Natural killer cell (primary cell): Measurements from ENCODE around the gene CDSN. TPM values are rescaled to one million over a fixed set of nuclear protein-coding genes. Genes with fewer than 3 reads are reported as not detected.

Source experiments
- ATAC-seq, 3 donors: fragments of 150-1000 bp in 2 of 3; fragments of 200-7000 bp in 1 of 3; cut with Tn5 transposase; 1 replicate in 1 of 3; 2 replicates in 2 of 3; pipeline ENCODE4 v1.10.0; 2021; ENCODE audit warnings: mild to moderate bottlenecking in 2 of 3, moderate library complexity in 2 of 3
- DNase-seq, 2 donors: peaks; one replicate each; pipeline versions ENCODE4 v3.0.0 to v3.0.0-alpha.2; 2013 to 2021; ENCODE audit warnings: mixed read lengths in 1 of 2
- H3K27ac ChIP-seq: one replicate; pipeline ENCODE4 v1.5.1; 2013; ENCODE audit warnings: mild to moderate bottlenecking, low read length
- H3K27me3 ChIP-seq: one replicate; pipeline ENCODE4 v1.6.1; 2013; ENCODE audit warnings: low read length; ENCODE audit not compliant: control insufficient read depth, insufficient read depth
- H3K36me3 ChIP-seq: one replicate; pipeline ENCODE4 v1.6.1; 2013; ENCODE audit warnings: low read length; ENCODE audit not compliant: control insufficient read depth, insufficient read depth
- H3K4me1 ChIP-seq: one replicate; pipeline ENCODE4 v1.6.1; 2013; ENCODE audit warnings: low read length; ENCODE audit not compliant: control insufficient read depth, insufficient read depth
- H3K4me3 ChIP-seq: one replicate; pipeline ENCODE4 v1.5.1; 2013; ENCODE audit warnings: low read length
- H3K9me3 ChIP-seq: one replicate; pipeline ENCODE4 v1.6.1; 2013; ENCODE audit warnings: low read length; ENCODE audit not compliant: control insufficient read depth, insufficient read depth
- H3K27ac Mint-ChIP-seq, 2 donors: one replicate each; pipeline ENCODE4 v1.8.0; 2022; ENCODE audit warnings: mild to moderate bottlenecking in 2 of 2, mixed read lengths in 2 of 2, moderate library complexity in 1 of 2
- H3K27me3 Mint-ChIP-seq, 2 donors: one replicate each; pipeline ENCODE4 v1.8.0; 2022; ENCODE audit warnings: low read depth in 2 of 2, mixed read lengths in 2 of 2
- H3K36me3 Mint-ChIP-seq: one replicate; pipeline ENCODE4 v1.8.0; 2022; ENCODE audit warnings: mixed read lengths
- H3K4me1 Mint-ChIP-seq, 2 donors: one replicate each; pipeline ENCODE4 v1.8.0; 2022; ENCODE audit warnings: mixed read lengths in 2 of 2
- H3K4me3 Mint-ChIP-seq: one replicate; pipeline ENCODE4 v1.8.0; 2022; ENCODE audit warnings: mild to moderate bottlenecking, moderate library complexity, mixed read lengths
- H3K9me3 Mint-ChIP-seq, 2 donors: one replicate each; pipeline ENCODE4 v1.8.0; 2022; ENCODE audit warnings: mixed read lengths in 2 of 2
- CTCF ChIP-seq: fragments of 200-600 bp; IDR thresholded peaks from one replicate; pipeline ENCODE4 v1.8.0; 2022; ENCODE audit warnings: antibody characterized with exemption
- WGBS: methylation state at CpG from one replicate; pipeline ENCODE4 v1.1.7; 2013; ENCODE audit warnings: missing lambda C conversion rate; ENCODE audit not compliant: insufficient coverage; 5-methylcytosine and 5-hydroxymethylcytosine counted together
- intact Hi-C: fragments of 100-400 bp; cut with micrococcal nuclease; formaldehyde crosslinking; loops from one replicate; pipeline ENCODE4 v1.14.2; 2022
- total RNA-seq, 4 donors: library from RNA; stranded (reverse); fragments of 120-200 nt in 1 of 4; gene quantifications; one replicate each; pipeline versions ENCODE4 v1.2.3 to v1.2.4, GENCODE V29; 2013 to 2022

The CDSN gene
- total RNA-seq, 3 donors from 2014 or later (not counting 1 experiment from before 2014, with no cell fraction given): not detected

GRCh38 chr6:31114970-31115849, 5.0 kb downstream of the CDSN start:
- TF ChIP-seq CTCF: no peak
- DNase-seq (peak in 1 of 2 donors; percentile 53), ATAC-seq (no peak)
- Histone ChIP-seq H3K4me3 (no peak overlapping the region), H3K27me3 (no peaks in the 10 kb centered on the region), H3K9me3 (no peaks in the 10 kb centered on the region), H3K27ac (no peak overlapping the region), H3K36me3 (no peaks in the 10 kb centered on the region), H3K4me1 (no peaks in the 10 kb centered on the region)
- peaks cover 26 to 36% of the 10 kb centered on the region in 2 donors for H3K27me3 Mint-ChIP-seq
- intact Hi-C loops: no loop called here
- no peak overlapping the region for H3K4me3 Mint-ChIP-seq
- H3K9me3 Mint-ChIP-seq: no peaks in the 10 kb centered on the region
- whole genome bisulfite sequencing: 41% methylated on average over 8 of the region's 9 CpGs
- H3K4me1 Mint-ChIP-seq: no peaks in the 10 kb centered on the region
- H3K36me3 Mint-ChIP-seq: no peaks in the 10 kb centered on the region
- H3K27ac Mint-ChIP-seq: no peak overlapping the region

GRCh38 chr6:31114541-31114878, 5.7 kb downstream of the CDSN start, which contains the start of gene PSORS1C1:
Gene PSORS1C1 (plus strand): TSS chr6:31114800. CDS start chr6:31129633, 14,833 bp downstream.
- no peak within 1 kb of the TSS for H3K27ac Mint-ChIP-seq

GRCh38 chr6:31113861-31114540, 6.2 kb downstream of the CDSN start:
- H3K9me3 Mint-ChIP-seq: no peaks in the 10 kb centered on the region
- intact Hi-C loops: no loop called here
- no peak overlapping the region for H3K27ac Mint-ChIP-seq
- Histone ChIP-seq H3K36me3 (no peaks in the 10 kb centered on the region), H3K9me3 (no peaks in the 10 kb centered on the region), H3K27me3 (no peaks in the 10 kb centered on the region), H3K4me1 (no peaks in the 10 kb centered on the region), H3K27ac (no peak overlapping the region), H3K4me3 (no peak overlapping the region)
- ATAC-seq: no peak
- H3K4me1 Mint-ChIP-seq: no peaks in the 10 kb centered on the region
- no peak for DNase-seq
- no peak for TF ChIP-seq CTCF
- no peak overlapping the region for H3K4me3 Mint-ChIP-seq
- H3K36me3 Mint-ChIP-seq: no peaks in the 10 kb centered on the region
- WGBS: 62% methylated on average over 6 of the region's 7 CpGs
- H3K27me3 Mint-ChIP-seq: peaks cover 29 to 47% of the 10 kb centered on the region in 2 donors

More at GRCh38 chr6:31114541-31114878, 5.7 kb downstream of the CDSN start, which contains the start of gene PSORS1C1:
- no peaks in the 10 kb centered on the region for H3K9me3 Mint-ChIP-seq
- intact Hi-C loops: no loop called here
- H3K36me3 Mint-ChIP-seq: no peaks in the 10 kb centered on the region
- H3K4me3 Mint-ChIP-seq: no peak within 1 kb of the TSS
- H3K36me3 ChIP-seq: no peaks in the 10 kb centered on the region
- no peaks in the 10 kb centered on the region for H3K4me1 Mint-ChIP-seq
- 76% methylated on average over 3 of the region's 3 CpGs for WGBS
- H3K4me3 ChIP-seq: no peak within 1 kb of the TSS
- no peaks in the 10 kb centered on the region for H3K9me3 ChIP-seq
- no peak within 1 kb of the TSS for H3K27ac ChIP-seq
- no peaks in the 10 kb centered on the region for H3K27me3 ChIP-seq
- H3K27me3 Mint-ChIP-seq: peaks cover 31 to 43% of the 10 kb centered on the region in 2 donors
- no peaks in the 10 kb centered on the region for H3K4me1 ChIP-seq
- TF ChIP-seq CTCF: no peak
- DNase-seq (no peak), ATAC-seq (no peak)
